ENCODE measurements around the gene CTNNBL1.

- no peak for TF ChIP-seq EZH2 (IDR thresholded peaks at IDR 0.05; ENCODE audit: low read length, unreplicated experiment)
- TF ChIP-seq CTCF (conservative IDR thresholded peaks at IDR 0.05; ENCODE audit: low read depth, low read length), result no peak
- TF ChIP-seq EZH2phosphoT487 (IDR thresholded peaks at IDR 0.05; ENCODE audit: borderline replicate concordance, low read length), result no peak
These were observed 1.2 kb upstream of the CTNNBL1 start for GRCh38 chr20:37692459-37693166.
